Measurements from ENCODE around the gene SLC24A4. TPM values are rescaled to one million over a fixed set of nuclear protein-coding genes. Genes with fewer than 3 reads are reported as not detected.

Gene SLC24A4
- total RNA-seq, 1 experiment from 2014 or later = not detected

DNA sequence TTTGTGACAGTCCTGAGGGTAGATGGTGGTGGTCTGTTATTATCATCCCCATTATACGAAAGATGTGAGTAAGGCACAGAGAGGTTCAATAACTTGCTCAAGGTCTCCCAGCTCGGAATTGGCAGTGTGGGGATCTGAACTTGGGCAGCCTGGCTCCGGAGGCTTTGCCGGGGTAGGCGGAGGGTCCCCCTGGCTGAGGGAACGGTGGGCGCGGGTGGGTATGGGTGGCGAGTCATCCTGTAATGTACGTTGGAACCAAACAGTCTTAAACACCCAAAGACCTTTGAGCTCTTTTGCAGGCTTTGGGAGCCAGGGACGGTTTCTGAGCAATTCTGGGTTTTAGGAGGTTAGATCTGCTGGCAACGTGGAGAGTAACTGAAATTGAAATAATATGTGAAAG is 16.5 kb downstream of the SLC24A4 start:
- no peak overlapping the region for H3K4me3 ChIP-seq (ENCODE audit: low read length)

GRCh38 chr14:92340071-92340470 is 17.1 kb downstream of the SLC24A4 start:
- ChIA-PET POLR2A (ENCODE audit: unreplicated experiment) (no interaction called here), CTCF (no interaction called here)

More for the DNA sequence above, 16.5 kb downstream of the SLC24A4 start:
- CTCF ChIA-PET = no interaction called here
- TF ChIP-seq EZH2phosphoT487 (IDR thresholded peaks at IDR 0.05; ENCODE audit: borderline replicate concordance, low read length) = no peak
- TF ChIP-seq EZH2 (IDR thresholded peaks at IDR 0.05; ENCODE audit: low read length, unreplicated experiment) = no peak
- TF ChIP-seq CTCF (conservative IDR thresholded peaks at IDR 0.05; ENCODE audit: low read depth, low read length) = no peak
- Histone ChIP-seq H3K36me3 (ENCODE audit: low read depth, low read length) (no peaks in the 10 kb centered on the region), H3K4me2 (ENCODE audit: low read length) (no peak overlapping the region), H3K27ac (ENCODE audit: low read length) (no peak overlapping the region), H3K9ac (ENCODE audit: low read length) (no peak overlapping the region), H2AFZ (ENCODE audit: low read length) (no peak overlapping the region), H3K27me3 (ENCODE audit: low read length) (peaks cover 41% of the 10 kb centered on the region), H3F3A (ENCODE audit: low read length, unreplicated experiment) (no peaks in the 10 kb centered on the region), H3K9me3 (ENCODE audit: low read length) (no peaks in the 10 kb centered on the region), H3K79me2 (ENCODE audit: low read length) (no peaks in the 10 kb centered on the region), H4K20me1 (ENCODE audit: low read length) (no peaks in the 10 kb centered on the region), H3K9me2 (replicated peaks; ENCODE audit: low read length) (no peaks in the 10 kb centered on the region), H3K4me1 (ENCODE audit: insufficient read depth, low read length) (no peaks in the 10 kb centered on the region)
- POLR2A ChIA-PET (ENCODE audit: unreplicated experiment) = no interaction called here
- no TSS peak for BruUV-seq (replicated peaks)
- DNase-seq = no peak
- intact Hi-C loops (cut with micrococcal nuclease) = no loop called here
- no peak for ATAC-seq

DNA sequence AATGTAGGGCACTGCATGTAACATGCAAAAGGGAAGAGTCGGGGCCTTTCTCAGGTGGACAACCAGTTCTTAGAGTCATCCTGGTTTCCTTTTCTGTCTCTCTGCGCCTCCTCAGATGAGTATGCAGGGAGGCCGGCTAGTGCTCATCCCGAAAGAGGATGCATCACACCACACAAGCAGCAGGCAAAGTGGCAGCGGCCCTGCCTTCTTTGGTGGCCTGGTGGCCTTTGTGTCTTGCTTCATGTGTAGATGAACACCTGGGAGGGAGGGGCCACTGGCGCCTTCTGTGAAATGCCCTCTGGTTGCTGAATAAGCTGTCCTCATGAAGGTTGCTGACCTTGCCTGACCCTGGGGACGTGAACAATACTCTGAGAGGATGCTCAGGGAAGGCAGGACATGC is 18.0 kb downstream of the SLC24A4 start:
- Histone ChIP-seq H3F3A (ENCODE audit: low read length, unreplicated experiment) (no peaks in the 10 kb centered on the region), H3K4me2 (ENCODE audit: low read length) (no peak overlapping the region), H3K9me3 (ENCODE audit: low read length) (no peaks in the 10 kb centered on the region), H2AFZ (ENCODE audit: low read length) (no peak overlapping the region), H3K4me1 (ENCODE audit: insufficient read depth, low read length) (no peaks in the 10 kb centered on the region), H4K20me1 (ENCODE audit: low read length) (no peaks in the 10 kb centered on the region), H3K4me3 (ENCODE audit: low read length) (no peak overlapping the region), H3K36me3 (ENCODE audit: low read depth, low read length) (no peaks in the 10 kb centered on the region), H3K9ac (ENCODE audit: low read length) (no peak overlapping the region), H3K79me2 (ENCODE audit: low read length) (no peaks in the 10 kb centered on the region), H3K9me2 (replicated peaks; ENCODE audit: low read length) (no peaks in the 10 kb centered on the region), H3K27ac (ENCODE audit: low read length) (no peak overlapping the region), H3K27me3 (ENCODE audit: low read length) (peaks cover 41% of the 10 kb centered on the region)
- ChIA-PET POLR2A (ENCODE audit: unreplicated experiment) (no interaction called here), CTCF (no interaction called here)
- TF ChIP-seq EZH2 (IDR thresholded peaks at IDR 0.05; ENCODE audit: low read length, unreplicated experiment) (no peak), EZH2phosphoT487 (IDR thresholded peaks at IDR 0.05; ENCODE audit: borderline replicate concordance, low read length) (no peak), CTCF (conservative IDR thresholded peaks at IDR 0.05; ENCODE audit: low read depth, low read length) (no peak)
- DNase-seq (no peak), ATAC-seq (no peak)
- intact Hi-C loops (cut with micrococcal nuclease) = no loop called here
- no TSS peak for BruUV-seq (replicated peaks)

More at GRCh38 chr14:92340071-92340470, 17.1 kb downstream of the SLC24A4 start:
- H3K9me3 ChIP-seq (ENCODE audit: low read length) = no peaks in the 10 kb centered on the region
- no peaks in the 10 kb centered on the region for H3K9me2 ChIP-seq (replicated peaks; ENCODE audit: low read length)
- H3K9ac ChIP-seq (ENCODE audit: low read length) = no peak overlapping the region
- no peak overlapping the region for H3K4me3 ChIP-seq (ENCODE audit: low read length)
- TF ChIP-seq CTCF (conservative IDR thresholded peaks at IDR 0.05; ENCODE audit: low read depth, low read length) (no peak), EZH2 (IDR thresholded peaks at IDR 0.05; ENCODE audit: low read length, unreplicated experiment) (no peak)
- no peak overlapping the region for H3K4me2 ChIP-seq (ENCODE audit: low read length)
- intact Hi-C loops (cut with micrococcal nuclease) = no loop called here
- H3K27me3 ChIP-seq (ENCODE audit: low read length) = peaks cover 41% of the 10 kb centered on the region
- H3K4me1 ChIP-seq (ENCODE audit: insufficient read depth, low read length) = no peaks in the 10 kb centered on the region
- no peak overlapping the region for H2AFZ ChIP-seq (ENCODE audit: low read length)
- no TSS peak for BruUV-seq (replicated peaks)
- no peak for DNase-seq
- H3K79me2 ChIP-seq (ENCODE audit: low read length) = no peaks in the 10 kb centered on the region
- H4K20me1 ChIP-seq (ENCODE audit: low read length) = no peaks in the 10 kb centered on the region
- no peak overlapping the region for H3K27ac ChIP-seq (ENCODE audit: low read length)
- H3K36me3 ChIP-seq (ENCODE audit: low read depth, low read length) = no peaks in the 10 kb centered on the region
- H3F3A ChIP-seq (ENCODE audit: low read length, unreplicated experiment) = no peaks in the 10 kb centered on the region
- no peak for ATAC-seq
